AG09319 (cell line): ENCODE measurements around the gene CACNB4.

Source experiments
- DNase-seq: peaks from one replicate; pipeline ENCODE4 v3.0.0-alpha.2; 2010; ENCODE audit warnings: low read depth; ENCODE audit errors: extremely low read depth
- TF ChIP-seq, protein P1 (sequence below): IDR thresholded peaks from 2 replicates; pipeline ENCODE4 v1.5.1; 2011; ENCODE audit warnings: low read depth, mild to moderate bottlenecking, inconsistent platforms, low read length, moderate library complexity

The CACNB4 gene

DNA sequence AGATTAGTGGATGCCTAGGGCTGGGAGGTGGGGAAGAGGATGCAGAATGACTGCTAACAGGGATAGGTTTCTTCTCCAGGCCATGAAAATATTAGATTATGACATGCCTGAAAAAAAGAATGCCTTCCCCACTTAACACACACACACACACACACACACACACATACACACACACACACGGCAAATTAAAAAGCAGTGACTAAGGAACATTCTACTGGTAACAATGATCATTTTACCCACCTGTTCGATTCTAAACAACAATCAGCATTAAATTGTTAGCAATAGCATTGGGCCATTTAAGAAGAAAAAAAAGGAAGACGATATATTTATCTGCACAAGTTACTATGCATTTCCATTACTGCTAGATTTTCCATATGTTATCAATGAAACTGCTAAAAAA, 10.8 kb downstream of the CACNB4 start:
- DNase-seq: no peak

DNA sequence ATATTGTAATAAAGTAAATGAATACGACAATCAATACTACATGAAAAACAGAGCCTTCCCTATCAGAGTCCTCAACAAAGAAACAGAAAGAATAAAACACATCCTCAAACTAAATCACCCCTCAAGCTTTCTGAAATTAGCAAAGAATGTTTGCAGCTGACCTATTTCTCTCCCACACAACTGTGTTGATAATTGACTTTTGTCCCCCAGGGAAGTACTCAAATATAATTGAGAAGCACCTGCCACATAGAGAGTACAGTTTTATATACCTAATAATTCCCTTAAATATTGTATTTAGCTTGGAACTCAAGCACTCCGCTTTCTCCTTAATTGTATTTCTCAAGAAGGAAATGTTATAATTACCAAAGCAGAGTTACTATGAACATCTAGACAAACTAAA, 12.6 kb downstream of the CACNB4 start:
- TF ChIP-seq, protein P1, sequence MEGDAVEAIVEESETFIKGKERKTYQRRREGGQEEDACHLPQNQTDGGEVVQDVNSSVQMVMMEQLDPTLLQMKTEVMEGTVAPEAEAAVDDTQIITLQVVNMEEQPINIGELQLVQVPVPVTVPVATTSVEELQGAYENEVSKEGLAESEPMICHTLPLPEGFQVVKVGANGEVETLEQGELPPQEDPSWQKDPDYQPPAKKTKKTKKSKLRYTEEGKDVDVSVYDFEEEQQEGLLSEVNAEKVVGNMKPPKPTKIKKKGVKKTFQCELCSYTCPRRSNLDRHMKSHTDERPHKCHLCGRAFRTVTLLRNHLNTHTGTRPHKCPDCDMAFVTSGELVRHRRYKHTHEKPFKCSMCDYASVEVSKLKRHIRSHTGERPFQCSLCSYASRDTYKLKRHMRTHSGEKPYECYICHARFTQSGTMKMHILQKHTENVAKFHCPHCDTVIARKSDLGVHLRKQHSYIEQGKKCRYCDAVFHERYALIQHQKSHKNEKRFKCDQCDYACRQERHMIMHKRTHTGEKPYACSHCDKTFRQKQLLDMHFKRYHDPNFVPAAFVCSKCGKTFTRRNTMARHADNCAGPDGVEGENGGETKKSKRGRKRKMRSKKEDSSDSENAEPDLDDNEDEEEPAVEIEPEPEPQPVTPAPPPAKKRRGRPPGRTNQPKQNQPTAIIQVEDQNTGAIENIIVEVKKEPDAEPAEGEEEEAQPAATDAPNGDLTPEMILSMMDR: no peak
- DNase-seq: no peak

More for the DNA sequence above, 10.8 kb downstream of the CACNB4 start:
- TF ChIP-seq, protein P1: no peak

DNA sequence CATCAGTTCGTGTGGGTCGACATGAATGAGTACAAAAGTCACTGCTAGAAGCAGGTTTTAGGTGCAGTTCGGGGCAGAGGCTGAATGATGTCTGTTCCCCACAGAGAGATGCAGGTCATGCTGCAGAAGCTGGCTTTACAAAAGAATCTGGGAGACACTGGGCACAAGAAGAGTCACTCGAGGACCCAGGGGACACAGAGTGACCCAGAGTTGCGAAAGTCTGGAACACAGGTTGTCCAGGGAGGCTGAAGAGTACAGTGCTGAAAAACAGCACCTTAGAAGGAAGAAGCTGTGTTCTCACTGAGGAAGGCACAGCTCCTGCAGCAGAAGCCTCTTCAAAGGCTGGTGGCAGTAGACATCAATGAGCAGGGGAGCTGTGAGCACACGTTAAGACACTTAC, 14.8 kb downstream of the CACNB4 start:
- DNase-seq: no peak
- TF ChIP-seq, protein P1: no peak

DNA sequence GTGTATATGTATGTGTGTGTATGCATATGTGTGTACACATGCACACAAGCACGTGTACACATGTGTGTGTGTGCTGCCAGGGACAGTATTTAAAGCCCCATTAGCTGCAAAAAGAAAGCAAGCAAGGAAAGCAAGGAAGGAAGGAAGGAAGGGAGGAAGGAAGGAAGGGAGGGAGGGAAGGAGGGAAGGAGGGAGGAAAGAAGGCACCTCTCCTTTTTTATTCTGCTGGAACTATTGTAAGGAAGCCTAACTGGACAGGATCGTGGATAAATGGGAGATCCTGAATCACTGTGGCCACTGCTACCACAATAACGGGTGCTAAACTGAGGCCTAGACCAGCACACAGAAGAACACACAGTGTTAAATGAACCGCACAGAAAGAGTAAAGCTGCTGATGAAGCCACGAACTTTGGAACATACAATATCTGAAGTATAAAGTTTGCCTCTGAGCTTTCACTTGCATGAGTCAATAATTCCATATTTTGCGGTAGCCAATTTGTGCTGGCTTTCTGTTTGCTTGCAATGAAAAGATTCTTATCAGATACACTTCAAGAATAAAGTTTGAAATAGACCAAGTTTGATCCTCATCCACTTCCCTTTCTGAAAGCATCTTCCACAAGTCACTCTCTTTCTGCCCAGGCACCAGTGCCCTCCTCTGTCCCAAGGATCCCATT, 15.5 kb downstream of the CACNB4 start:
- TF ChIP-seq, protein P1: no peak
- no peak for DNase-seq

DNA sequence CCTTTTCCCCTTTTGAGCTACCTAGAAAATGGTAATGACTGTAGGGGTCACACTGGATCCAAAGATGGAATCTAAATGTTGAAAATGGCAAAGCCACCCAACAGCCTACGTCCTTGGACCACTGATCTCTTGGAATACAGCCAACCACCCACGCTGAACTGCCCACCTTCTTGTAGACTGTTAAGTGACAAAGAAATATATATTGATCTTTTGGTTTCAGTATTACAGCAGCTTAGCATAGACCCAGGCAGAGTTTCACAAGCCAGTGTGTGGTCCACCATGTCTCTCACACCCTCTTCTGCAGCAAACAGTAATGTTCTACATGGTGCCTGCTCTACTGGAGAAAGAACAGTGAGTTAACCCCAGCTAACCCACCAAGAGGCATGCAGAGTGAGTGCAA, 20.2 kb downstream of the CACNB4 start:
- TF ChIP-seq, protein P1: no peak
- no peak for DNase-seq

DNA sequence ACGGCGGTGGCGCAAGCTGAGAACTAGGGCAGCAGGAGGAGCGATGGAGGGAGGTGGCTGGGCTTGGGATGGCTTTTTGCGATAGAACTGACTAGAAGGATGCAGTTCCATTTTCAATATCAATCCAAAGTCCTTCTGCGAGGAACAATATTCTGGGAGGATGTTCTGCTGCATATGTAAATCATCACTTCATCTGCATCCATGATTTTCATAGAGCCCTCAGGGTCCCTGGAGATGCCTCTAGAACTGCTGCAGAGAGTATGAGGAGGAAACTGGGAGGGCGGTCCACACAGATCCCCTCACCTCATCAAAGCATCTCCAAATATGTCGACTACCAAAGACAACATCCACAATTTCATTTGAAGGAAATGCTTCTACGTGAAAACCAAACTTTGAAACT, 20.8 kb downstream of the CACNB4 start:
- TF ChIP-seq, protein P1: no peak
- DNase-seq: no peak

DNA sequence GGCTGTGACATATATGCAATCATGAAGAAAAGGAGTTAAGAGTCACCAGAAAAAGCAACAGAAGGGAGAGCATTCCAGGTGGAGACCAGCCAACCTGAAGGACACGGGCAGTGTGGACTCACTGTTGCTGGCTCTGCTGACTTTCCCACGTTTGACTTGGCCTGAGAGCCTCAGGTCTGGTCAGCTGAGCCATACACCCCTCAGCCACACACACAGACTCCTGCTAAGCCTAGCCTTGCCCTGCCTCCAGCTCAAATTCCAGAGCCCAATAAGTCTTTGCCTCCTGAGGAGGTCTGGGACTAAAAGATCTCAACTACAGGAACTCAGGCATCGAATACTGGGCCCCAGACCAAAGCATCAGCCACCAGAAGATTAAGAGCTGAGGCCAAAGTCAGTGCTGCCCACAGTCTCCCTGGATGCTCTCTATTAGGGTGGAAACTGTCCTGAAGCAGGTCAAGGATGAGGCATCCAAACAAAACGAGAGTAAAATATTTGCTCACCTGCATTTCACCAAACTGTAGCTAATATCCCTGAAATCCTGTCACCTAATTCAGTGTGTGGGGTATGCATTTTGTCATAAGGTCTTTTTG, 23.3 kb downstream of the CACNB4 start:
- TF ChIP-seq, protein P1: no peak
- DNase-seq: no peak
